Measurements from ENCODE around the gene CELF3. TPM values are rescaled to one million over a fixed set of nuclear protein-coding genes. Genes with fewer than 3 reads are reported as not detected.

The CELF3 gene
- total and polyA plus RNA-seq, 9 of the 15 experiments (the other 6 are each of a cell fraction or from before 2014, with no cell fraction given): not detected

- TF ChIP-seq ZNF121 (CRISPR knock-in tag; conservative IDR thresholded peaks at IDR 0.05): no peak
- no peak for TF ChIP-seq CREB1 (IDR thresholded peaks at IDR 0.05)
- peak; percentile 31; the same call in 1 of the 2 replicates for TF ChIP-seq CREB1 (CRISPR knock-in tag; IDR thresholded peaks at IDR 0.05)
- no peak for TF ChIP-seq IRF2 (CRISPR knock-in tag; IDR thresholded peaks at IDR 0.05)
- TF ChIP-seq, protein P1, sequence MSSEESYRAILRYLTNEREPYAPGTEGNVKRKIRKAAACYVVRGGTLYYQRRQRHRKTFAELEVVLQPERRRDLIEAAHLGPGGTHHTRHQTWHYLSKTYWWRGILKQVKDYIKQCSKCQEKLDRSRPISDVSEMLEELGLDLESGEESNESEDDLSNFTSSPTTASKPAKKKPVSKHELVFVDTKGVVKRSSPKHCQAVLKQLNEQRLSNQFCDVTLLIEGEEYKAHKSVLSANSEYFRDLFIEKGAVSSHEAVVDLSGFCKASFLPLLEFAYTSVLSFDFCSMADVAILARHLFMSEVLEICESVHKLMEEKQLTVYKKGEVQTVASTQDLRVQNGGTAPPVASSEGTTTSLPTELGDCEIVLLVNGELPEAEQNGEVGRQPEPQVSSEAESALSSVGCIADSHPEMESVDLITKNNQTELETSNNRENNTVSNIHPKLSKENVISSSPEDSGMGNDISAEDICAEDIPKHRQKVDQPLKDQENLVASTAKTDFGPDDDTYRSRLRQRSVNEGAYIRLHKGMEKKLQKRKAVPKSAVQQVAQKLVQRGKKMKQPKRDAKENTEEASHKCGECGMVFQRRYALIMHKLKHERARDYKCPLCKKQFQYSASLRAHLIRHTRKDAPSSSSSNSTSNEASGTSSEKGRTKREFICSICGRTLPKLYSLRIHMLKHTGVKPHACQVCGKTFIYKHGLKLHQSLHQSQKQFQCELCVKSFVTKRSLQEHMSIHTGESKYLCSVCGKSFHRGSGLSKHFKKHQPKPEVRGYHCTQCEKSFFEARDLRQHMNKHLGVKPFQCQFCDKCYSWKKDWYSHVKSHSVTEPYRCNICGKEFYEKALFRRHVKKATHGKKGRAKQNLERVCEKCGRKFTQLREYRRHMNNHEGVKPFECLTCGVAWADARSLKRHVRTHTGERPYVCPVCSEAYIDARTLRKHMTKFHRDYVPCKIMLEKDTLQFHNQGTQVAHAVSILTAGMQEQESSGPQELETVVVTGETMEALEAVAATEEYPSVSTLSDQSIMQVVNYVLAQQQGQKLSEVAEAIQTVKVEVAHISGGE (CRISPR knock-in tag; IDR thresholded peaks at IDR 0.05): peak in 1 of 3 experiments; percentile 62; a peak in 1 of 6 replicates
- no peak for TF ChIP-seq FIP1L1 (IDR thresholded peaks at IDR 0.05; ENCODE audit: low read depth, low read length, poor library complexity, severe bottlenecking)
- peak; percentile 81; the same call in 1 of the 2 replicates for TF ChIP-seq SOX6 (IDR thresholded peaks at IDR 0.05)
- peak; percentile 96 for TF ChIP-seq NCOR1 (IDR thresholded peaks at IDR 0.05)
- peak; percentile 57; the same call in 1 of the 2 replicates for TF ChIP-seq TOE1 (IDR thresholded peaks at IDR 0.05; ENCODE audit: borderline replicate concordance)
- TF ChIP-seq TOE1 (CRISPR knock-in tag; IDR thresholded peaks at IDR 0.05; ENCODE audit: borderline replicate concordance, low read depth): no peak
- TF ChIP-seq TRIM28 (IDR thresholded peaks at IDR 0.05): 0 out of 2 replicates have a peak, but pooled peaks have one; percentile 48
- TF ChIP-seq, protein P2, sequence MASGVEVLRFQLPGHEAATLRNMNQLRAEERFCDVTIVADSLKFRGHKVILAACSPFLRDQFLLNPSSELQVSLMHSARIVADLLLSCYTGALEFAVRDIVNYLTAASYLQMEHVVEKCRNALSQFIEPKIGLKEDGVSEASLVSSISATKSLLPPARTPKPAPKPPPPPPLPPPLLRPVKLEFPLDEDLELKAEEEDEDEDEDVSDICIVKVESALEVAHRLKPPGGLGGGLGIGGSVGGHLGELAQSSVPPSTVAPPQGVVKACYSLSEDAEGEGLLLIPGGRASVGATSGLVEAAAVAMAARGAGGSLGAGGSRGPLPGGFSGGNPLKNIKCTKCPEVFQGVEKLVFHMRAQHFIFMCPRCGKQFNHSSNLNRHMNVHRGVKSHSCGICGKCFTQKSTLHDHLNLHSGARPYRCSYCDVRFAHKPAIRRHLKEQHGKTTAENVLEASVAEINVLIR (CRISPR knock-in tag; IDR thresholded peaks at IDR 0.05): no peak
- peak; percentile 95 for TF ChIP-seq ARID1B (IDR thresholded peaks at IDR 0.05)
- TF ChIP-seq ZEB2 (IDR thresholded peaks at IDR 0.05): peak; percentile 36; the same call in 1 of the 2 replicates
- TF ChIP-seq SREBF1 (IDR thresholded peaks at IDR 0.05; ENCODE audit: borderline replicate concordance, low read depth, low read length): no peak
- no peak for TF ChIP-seq ID3 (CRISPR knock-in tag; IDR thresholded peaks at IDR 0.05)
- no peak for TF ChIP-seq ID3 (tag; IDR thresholded peaks at IDR 0.05)
- TF ChIP-seq HDAC1 (IDR thresholded peaks at IDR 0.05): peak in 1 of 2 experiments; percentile 92; a peak in 2 of 4 replicates
- TF ChIP-seq, protein P3, sequence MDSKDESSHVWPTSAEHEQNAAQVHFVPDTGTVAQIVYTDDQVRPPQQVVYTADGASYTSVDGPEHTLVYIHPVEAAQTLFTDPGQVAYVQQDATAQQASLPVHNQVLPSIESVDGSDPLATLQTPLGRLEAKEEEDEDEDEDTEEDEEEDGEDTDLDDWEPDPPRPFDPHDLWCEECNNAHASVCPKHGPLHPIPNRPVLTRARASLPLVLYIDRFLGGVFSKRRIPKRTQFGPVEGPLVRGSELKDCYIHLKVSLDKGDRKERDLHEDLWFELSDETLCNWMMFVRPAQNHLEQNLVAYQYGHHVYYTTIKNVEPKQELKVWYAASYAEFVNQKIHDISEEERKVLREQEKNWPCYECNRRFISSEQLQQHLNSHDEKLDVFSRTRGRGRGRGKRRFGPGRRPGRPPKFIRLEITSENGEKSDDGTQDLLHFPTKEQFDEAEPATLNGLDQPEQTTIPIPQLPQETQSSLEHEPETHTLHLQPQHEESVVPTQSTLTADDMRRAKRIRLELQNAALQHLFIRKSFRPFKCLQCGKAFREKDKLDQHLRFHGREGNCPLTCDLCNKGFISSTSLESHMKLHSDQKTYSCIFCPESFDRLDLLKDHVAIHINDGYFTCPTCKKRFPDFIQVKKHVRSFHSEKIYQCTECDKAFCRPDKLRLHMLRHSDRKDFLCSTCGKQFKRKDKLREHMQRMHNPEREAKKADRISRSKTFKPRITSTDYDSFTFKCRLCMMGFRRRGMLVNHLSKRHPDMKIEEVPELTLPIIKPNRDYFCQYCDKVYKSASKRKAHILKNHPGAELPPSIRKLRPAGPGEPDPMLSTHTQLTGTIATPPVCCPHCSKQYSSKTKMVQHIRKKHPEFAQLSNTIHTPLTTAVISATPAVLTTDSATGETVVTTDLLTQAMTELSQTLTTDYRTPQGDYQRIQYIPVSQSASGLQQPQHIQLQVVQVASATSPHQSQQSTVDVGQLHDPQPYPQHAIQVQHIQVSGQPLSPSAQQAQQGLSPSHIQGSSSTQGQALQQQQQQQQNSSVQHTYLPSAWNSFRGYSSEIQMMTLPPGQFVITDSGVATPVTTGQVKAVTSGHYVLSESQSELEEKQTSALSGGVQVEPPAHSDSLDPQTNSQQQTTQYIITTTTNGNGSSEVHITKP (IDR thresholded peaks at IDR 0.05; ENCODE audit: partially characterized antibody): peak; percentile 12
Observed at GRCh38 chr1:151714820-151715725, 1.5 kb downstream of the CELF3 start (continued).
